Keratinocyte (primary cell): ENCODE data around the gene KCNK16. TPM values are rescaled to one million over a fixed set of nuclear protein-coding genes. Genes with fewer than 3 reads are reported as not detected.

Experiments used
- DNase-seq: peaks from one replicate; pipeline ENCODE4 v3.0.0-alpha.2; 2011; ENCODE audit warnings: low read depth, missing footprints, low spot score
- FAIRE-seq: peaks from 2 replicates; lab custom pipeline; 2011; peaks lifted over from hg19 to GRCh38; lab: Jason Lieb, UNC
- H2AFZ ChIP-seq: 2 replicates; pipeline ENCODE4 v1.6.0; 2012; ENCODE audit warnings: low read length, control low read depth, inconsistent platforms; ENCODE audit not compliant: control insufficient read depth
- H3K27ac ChIP-seq: 2 replicates; pipeline ENCODE4 v1.5.1; 2011; ENCODE audit warnings: low read length; ENCODE audit not compliant: control insufficient read depth, insufficient read depth
- H3K27me3 ChIP-seq: 3 replicates; pipeline ENCODE4 v1.6.0; 2011; ENCODE audit warnings: low read length; ENCODE audit not compliant: control insufficient read depth, insufficient read depth; ENCODE audit errors: extremely low read depth
- H3K36me3 ChIP-seq, 2 experiments: 2 replicates in 1 of 2; 3 replicates in 1 of 2; pipeline ENCODE4 v1.5.1; 2011; ENCODE audit warnings: low read length in 2 of 2, mild to moderate bottlenecking in 1 of 2; ENCODE audit not compliant: control insufficient read depth in 2 of 2, insufficient read depth in 2 of 2; ENCODE audit errors: extremely low read depth in 1 of 2
- H3K4me1 ChIP-seq: 3 replicates; pipeline ENCODE4 v1.5.1; 2011; ENCODE audit warnings: low read length; ENCODE audit not compliant: control insufficient read depth, insufficient read depth; ENCODE audit errors: extremely low read depth
- H3K4me2 ChIP-seq: 3 replicates; pipeline ENCODE4 v1.6.0; 2011; ENCODE audit warnings: low read depth, low read length; ENCODE audit not compliant: control insufficient read depth, insufficient read depth; ENCODE audit errors: extremely low read depth
- H3K4me3 ChIP-seq, 3 experiments: fragments of 200-600 bp in 1 of 3; sonication (generic) in 1 of 3; 2 replicates in 2 of 3; 3 replicates in 1 of 3; pipeline ENCODE4 v1.5.1; 2011 to 2016; ENCODE audit warnings: low read length in 3 of 3, mild to moderate bottlenecking in 3 of 3, control low read depth in 2 of 3, inconsistent platforms in 1 of 3, low read depth in 1 of 3, mixed read lengths in 1 of 3, mixed run types in 1 of 3, moderate library complexity in 1 of 3; ENCODE audit not compliant: control insufficient read depth in 2 of 3, insufficient read depth in 2 of 3; ENCODE audit errors: extremely low read depth in 1 of 3
- H3K79me2 ChIP-seq: 2 replicates; pipeline ENCODE4 v1.6.0; 2012; ENCODE audit warnings: low read length; ENCODE audit not compliant: control insufficient read depth, insufficient read depth
- H3K9ac ChIP-seq: 3 replicates; pipeline ENCODE4 v1.6.0; 2011; ENCODE audit warnings: low read length; ENCODE audit not compliant: control insufficient read depth, insufficient read depth; ENCODE audit errors: extremely low read depth
- H3K9me1 ChIP-seq: 3 replicates; pipeline ENCODE4 v1.6.0; 2011; ENCODE audit warnings: low read length; ENCODE audit not compliant: control insufficient read depth, insufficient read depth; ENCODE audit errors: extremely low read depth
- H3K9me3 ChIP-seq: 2 replicates; pipeline ENCODE4 v1.5.1; 2012; ENCODE audit warnings: low read depth, low read length; ENCODE audit not compliant: control insufficient read depth
- H4K20me1 ChIP-seq: 3 replicates; pipeline ENCODE4 v1.6.0; 2011; ENCODE audit warnings: low read length; ENCODE audit not compliant: control insufficient read depth, insufficient read depth; ENCODE audit errors: extremely low read depth
- EZH2 ChIP-seq: IDR thresholded peaks from one replicate; pipeline ENCODE4 v1.6.1; 2012; ENCODE audit warnings: inconsistent platforms, mild to moderate bottlenecking, low read length, moderate library complexity
- dilution Hi-C: fragments of 300-500 bp; cut with MboI; formaldehyde crosslinking; loops from one replicate; pipeline ENCODE4 v1.7.0; 2020; ENCODE audit warnings: low sequenced_read_pairs; ENCODE audit not compliant: extremely low pct_ligation_motif_present
- polyA plus RNA-seq, 5 experiments: library from polyadenylated mRNA; depleted of rRNA in 3 of 5; stranded (reverse) in 3 of 5; stranded (forward) in 1 of 5; unstranded in 1 of 5; fragments of >200 nt; gene quantifications; 1 replicate in 1 of 5; 2 replicates in 3 of 5; 3 replicates in 1 of 5; pipeline versions ENCODE4 v1.2.1 to v1.2.3, GENCODE V29; 2011 to 2012; ENCODE audit warnings: missing spikeins in 2 of 5, low read depth in 1 of 5, low replicate concordance in 1 of 5
- TF ChIP-seq, protein P1 (sequence below), 3 experiments: IDR thresholded peaks in 1 of 3; conservative IDR thresholded peaks in 1 of 3; optimal IDR thresholded peaks in 1 of 3; 2 replicates in 2 of 3; 3 replicates in 1 of 3; pipeline versions ENCODE3 to v1.5.1; 2011; ENCODE audit warnings: low read length in 3 of 3, mild to moderate bottlenecking in 3 of 3, moderate library complexity in 2 of 3, control low read depth in 1 of 3, inconsistent platforms in 1 of 3; ENCODE audit not compliant: insufficient read depth in 2 of 3; ENCODE audit errors: extremely low read depth in 1 of 3

Gene KCNK16
- polyA plus RNA-seq, 1 donor (not counting 4 experiments of a cell fraction or from before 2014, with no cell fraction given): not detected

DNA sequence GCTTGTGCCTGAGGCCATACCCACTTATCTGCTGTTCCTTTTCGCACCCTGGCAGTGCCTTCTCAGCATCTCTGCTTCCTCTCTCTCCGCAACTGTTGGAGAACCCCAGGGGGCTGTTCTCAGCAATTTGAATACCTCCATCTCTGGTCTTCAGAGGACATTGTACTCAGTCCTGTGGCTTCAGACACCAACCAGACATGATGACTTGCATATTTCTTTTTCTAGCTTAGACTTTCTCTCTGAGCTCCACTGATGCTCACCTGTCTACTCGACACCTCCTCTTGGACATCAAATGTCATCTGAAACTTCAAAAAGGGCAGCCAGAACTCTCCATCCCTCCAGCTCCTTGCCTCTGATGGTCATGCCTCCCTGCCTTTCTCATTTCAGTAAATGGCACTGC is 18.9 kb upstream of the KCNK16 start:
- no peaks in the 10 kb centered on the region for H3K9me1 ChIP-seq
- H3K4me1 ChIP-seq: no peaks in the 10 kb centered on the region
- no peak overlapping the region for H3K27ac ChIP-seq
- TF ChIP-seq EZH2: no peak
- TF ChIP-seq, protein P1, sequence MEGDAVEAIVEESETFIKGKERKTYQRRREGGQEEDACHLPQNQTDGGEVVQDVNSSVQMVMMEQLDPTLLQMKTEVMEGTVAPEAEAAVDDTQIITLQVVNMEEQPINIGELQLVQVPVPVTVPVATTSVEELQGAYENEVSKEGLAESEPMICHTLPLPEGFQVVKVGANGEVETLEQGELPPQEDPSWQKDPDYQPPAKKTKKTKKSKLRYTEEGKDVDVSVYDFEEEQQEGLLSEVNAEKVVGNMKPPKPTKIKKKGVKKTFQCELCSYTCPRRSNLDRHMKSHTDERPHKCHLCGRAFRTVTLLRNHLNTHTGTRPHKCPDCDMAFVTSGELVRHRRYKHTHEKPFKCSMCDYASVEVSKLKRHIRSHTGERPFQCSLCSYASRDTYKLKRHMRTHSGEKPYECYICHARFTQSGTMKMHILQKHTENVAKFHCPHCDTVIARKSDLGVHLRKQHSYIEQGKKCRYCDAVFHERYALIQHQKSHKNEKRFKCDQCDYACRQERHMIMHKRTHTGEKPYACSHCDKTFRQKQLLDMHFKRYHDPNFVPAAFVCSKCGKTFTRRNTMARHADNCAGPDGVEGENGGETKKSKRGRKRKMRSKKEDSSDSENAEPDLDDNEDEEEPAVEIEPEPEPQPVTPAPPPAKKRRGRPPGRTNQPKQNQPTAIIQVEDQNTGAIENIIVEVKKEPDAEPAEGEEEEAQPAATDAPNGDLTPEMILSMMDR (optimal IDR thresholded peaks at IDR 0.05 in 1 of 3, IDR thresholded peaks at IDR 0.05 in 1 of 3, conservative IDR thresholded peaks at IDR 0.05 in 1 of 3; ENCODE audit: extremely low read depth in 1 of 3, insufficient read depth in 2 of 3, low read length in 3 of 3): no peak
- H3K36me3 ChIP-seq: no peaks in the 10 kb centered on the region
- FAIRE-seq: no peak
- DNase-seq: no peak
- H3K79me2 ChIP-seq: no peaks in the 10 kb centered on the region
- H3K4me2 ChIP-seq: no peak overlapping the region
- H3K27me3 ChIP-seq: peaks cover 5% of the 10 kb centered on the region
- no peak overlapping the region for H3K9ac ChIP-seq
- H3K4me3 ChIP-seq: no peak overlapping the region
- H2AFZ ChIP-seq: no peak overlapping the region
- no peaks in the 10 kb centered on the region for H4K20me1 ChIP-seq
- no peaks in the 10 kb centered on the region for H3K9me3 ChIP-seq
- dilution Hi-C loops: no loop called here

- dilution Hi-C loops: no loop called here
- H3K9me3 ChIP-seq: no peaks in the 10 kb centered on the region
- H2AFZ ChIP-seq: no peak overlapping the region
- no peaks in the 10 kb centered on the region for H4K20me1 ChIP-seq
- no peaks in the 10 kb centered on the region for H3K36me3 ChIP-seq
- H3K4me3 ChIP-seq: no peak overlapping the region
- no peaks in the 10 kb centered on the region for H3K4me1 ChIP-seq
- peaks cover 5% of the 10 kb centered on the region for H3K27me3 ChIP-seq
- FAIRE-seq (no peak), DNase-seq (no peak)
- H3K9ac ChIP-seq: no peak overlapping the region
- H3K79me2 ChIP-seq: no peaks in the 10 kb centered on the region
- TF ChIP-seq, protein P1 (optimal IDR thresholded peaks at IDR 0.05 in 1 of 3, IDR thresholded peaks at IDR 0.05 in 1 of 3, conservative IDR thresholded peaks at IDR 0.05 in 1 of 3; ENCODE audit: extremely low read depth in 1 of 3, insufficient read depth in 2 of 3, low read length in 3 of 3): no peak
- TF ChIP-seq EZH2: no peak
- H3K27ac ChIP-seq: no peak overlapping the region
- no peaks in the 10 kb centered on the region for H3K9me1 ChIP-seq
- no peak overlapping the region for H3K4me2 ChIP-seq
Observed at GRCh38 chr6:39339868-39340550, 17.5 kb upstream of the KCNK16 start.
